ENCODE results near the gene KY.

DNA sequence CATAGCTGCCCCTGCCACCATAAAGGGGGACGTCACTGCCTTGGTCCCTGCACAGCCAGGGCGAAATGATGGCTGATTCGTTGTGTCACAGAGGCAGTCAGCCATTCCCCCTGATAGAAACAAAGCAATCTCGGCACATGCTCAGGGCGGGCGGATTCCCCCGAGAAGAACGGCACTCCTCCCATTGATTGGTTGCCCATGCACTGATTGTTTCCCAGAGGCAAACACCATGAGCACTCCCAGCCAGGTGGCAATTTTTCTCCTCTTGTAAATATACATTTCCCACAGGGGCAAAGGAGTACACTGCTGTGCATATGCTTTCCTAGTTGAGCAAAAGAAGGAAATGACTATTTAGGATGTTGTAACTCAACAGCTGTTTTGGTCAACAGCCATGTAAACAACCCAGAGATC is 56.5 kb downstream of the KY start:
- TF ChIP-seq, protein P1, sequence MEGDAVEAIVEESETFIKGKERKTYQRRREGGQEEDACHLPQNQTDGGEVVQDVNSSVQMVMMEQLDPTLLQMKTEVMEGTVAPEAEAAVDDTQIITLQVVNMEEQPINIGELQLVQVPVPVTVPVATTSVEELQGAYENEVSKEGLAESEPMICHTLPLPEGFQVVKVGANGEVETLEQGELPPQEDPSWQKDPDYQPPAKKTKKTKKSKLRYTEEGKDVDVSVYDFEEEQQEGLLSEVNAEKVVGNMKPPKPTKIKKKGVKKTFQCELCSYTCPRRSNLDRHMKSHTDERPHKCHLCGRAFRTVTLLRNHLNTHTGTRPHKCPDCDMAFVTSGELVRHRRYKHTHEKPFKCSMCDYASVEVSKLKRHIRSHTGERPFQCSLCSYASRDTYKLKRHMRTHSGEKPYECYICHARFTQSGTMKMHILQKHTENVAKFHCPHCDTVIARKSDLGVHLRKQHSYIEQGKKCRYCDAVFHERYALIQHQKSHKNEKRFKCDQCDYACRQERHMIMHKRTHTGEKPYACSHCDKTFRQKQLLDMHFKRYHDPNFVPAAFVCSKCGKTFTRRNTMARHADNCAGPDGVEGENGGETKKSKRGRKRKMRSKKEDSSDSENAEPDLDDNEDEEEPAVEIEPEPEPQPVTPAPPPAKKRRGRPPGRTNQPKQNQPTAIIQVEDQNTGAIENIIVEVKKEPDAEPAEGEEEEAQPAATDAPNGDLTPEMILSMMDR (conservative IDR thresholded peaks at IDR 0.05) = no peak
- TF ChIP-seq ZFX (IDR thresholded peaks at IDR 0.05) = no peak
